Esophagus squamous epithelium (tissue), 4 donors: ENCODE data around the gene HP1BP3.

Source experiments
- POLR2A ChIP-seq, 4 donors: fragments of 450-650 bp; IDR thresholded peaks; one replicate each; pipeline ENCODE4 v1.6.1; 2017; ENCODE audit warnings: antibody characterized with exemption in 4 of 4, mild to moderate bottlenecking in 4 of 4, moderate library complexity in 3 of 4
- TF ChIP-seq, protein P1 (sequence below), 6 experiments: fragments of 450-650 bp in 4 of 6; fragments of 200-600 bp in 2 of 6; sonication (generic) in 2 of 6; IDR thresholded peaks; one replicate each; pipeline ENCODE4 v1.5.1; 2016 to 2019; ENCODE audit warnings: antibody characterized with exemption in 6 of 6, mild to moderate bottlenecking in 4 of 6, moderate library complexity in 4 of 6

DNA sequence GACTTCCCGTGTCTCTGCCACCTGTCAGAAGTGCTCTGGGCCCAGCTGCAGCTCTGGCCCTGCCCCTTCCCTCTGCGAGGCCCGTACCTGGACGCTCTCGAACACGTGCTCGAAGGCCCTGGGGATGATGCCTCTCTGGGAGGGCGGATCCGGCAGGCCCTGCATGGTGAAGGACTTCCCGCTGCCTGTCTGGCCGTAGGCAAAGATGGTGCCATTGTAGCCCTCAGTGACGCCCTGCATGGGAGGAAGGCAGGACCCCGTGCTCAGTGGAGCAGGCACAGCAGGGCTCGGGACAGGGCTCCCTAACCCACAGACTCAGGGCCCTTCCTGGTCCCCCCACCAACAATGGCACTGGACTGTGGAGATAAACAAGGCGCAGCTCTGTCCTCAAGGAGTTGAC lies 71.7 kb downstream of the HP1BP3 start:
- TF ChIP-seq, protein P1, sequence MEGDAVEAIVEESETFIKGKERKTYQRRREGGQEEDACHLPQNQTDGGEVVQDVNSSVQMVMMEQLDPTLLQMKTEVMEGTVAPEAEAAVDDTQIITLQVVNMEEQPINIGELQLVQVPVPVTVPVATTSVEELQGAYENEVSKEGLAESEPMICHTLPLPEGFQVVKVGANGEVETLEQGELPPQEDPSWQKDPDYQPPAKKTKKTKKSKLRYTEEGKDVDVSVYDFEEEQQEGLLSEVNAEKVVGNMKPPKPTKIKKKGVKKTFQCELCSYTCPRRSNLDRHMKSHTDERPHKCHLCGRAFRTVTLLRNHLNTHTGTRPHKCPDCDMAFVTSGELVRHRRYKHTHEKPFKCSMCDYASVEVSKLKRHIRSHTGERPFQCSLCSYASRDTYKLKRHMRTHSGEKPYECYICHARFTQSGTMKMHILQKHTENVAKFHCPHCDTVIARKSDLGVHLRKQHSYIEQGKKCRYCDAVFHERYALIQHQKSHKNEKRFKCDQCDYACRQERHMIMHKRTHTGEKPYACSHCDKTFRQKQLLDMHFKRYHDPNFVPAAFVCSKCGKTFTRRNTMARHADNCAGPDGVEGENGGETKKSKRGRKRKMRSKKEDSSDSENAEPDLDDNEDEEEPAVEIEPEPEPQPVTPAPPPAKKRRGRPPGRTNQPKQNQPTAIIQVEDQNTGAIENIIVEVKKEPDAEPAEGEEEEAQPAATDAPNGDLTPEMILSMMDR (IDR thresholded peaks at IDR 0.05), result no peak
- no peak for TF ChIP-seq POLR2A (IDR thresholded peaks at IDR 0.05)
